Neuronal stem cell (in vitro differentiated cells): Measurements from ENCODE around the gene PHAX.
"Not testable (repeated sequence)": the region's sequence is repeated elsewhere in the genome, so short reads cannot be mapped to it uniquely, and the experiment has no call there.

Experiments used
- DNase-seq: peaks from one replicate; pipeline ENCODE4 v3.0.0-alpha.2; 2013; ENCODE audit warnings: low spot score
- H2AFZ ChIP-seq: one replicate; pipeline ENCODE4 v1.6.1; 2013; ENCODE audit warnings: mild to moderate bottlenecking, low read length, inconsistent platforms
- H2AK5ac ChIP-seq: 2 replicates; pipeline ENCODE4 v1.6.1; 2013; ENCODE audit warnings: low read depth, mild to moderate bottlenecking, inconsistent platforms, low read length, moderate library complexity, mixed read lengths
- H2BK120ac ChIP-seq: 2 replicates; pipeline ENCODE4 v1.6.1; 2013; ENCODE audit warnings: low read depth, mild to moderate bottlenecking, inconsistent platforms, low read length, moderate library complexity, mixed read lengths
- H2BK12ac ChIP-seq: one replicate; pipeline ENCODE4 v1.6.1; 2013; ENCODE audit warnings: low read length, inconsistent platforms
- H2BK15ac ChIP-seq: 2 replicates; pipeline ENCODE4 v1.6.1; 2013; ENCODE audit warnings: mild to moderate bottlenecking, low read length, inconsistent platforms, mixed read lengths
- H2BK5ac ChIP-seq: one replicate; pipeline ENCODE4 v1.6.1; 2013; ENCODE audit warnings: inconsistent platforms, mild to moderate bottlenecking, low read length, moderate library complexity
- H3K14ac ChIP-seq: one replicate; pipeline ENCODE4 v1.6.1; 2013; ENCODE audit warnings: low read length, inconsistent platforms
- H3K18ac ChIP-seq: 2 replicates; pipeline ENCODE4 v1.6.1; 2013; ENCODE audit warnings: low read length, inconsistent platforms
- H3K23ac ChIP-seq: 2 replicates; pipeline ENCODE4 v1.6.1; 2013; ENCODE audit warnings: low read depth, mild to moderate bottlenecking, mixed read lengths, low read length, inconsistent platforms; ENCODE audit not compliant: poor library complexity
- H3K27ac ChIP-seq: replicated peaks from 3 replicates; pipeline ENCODE4 v1.5.1; 2013; ENCODE audit warnings: low read length, inconsistent platforms
- H3K27me3 ChIP-seq, 3 experiments: 2 replicates each; pipeline ENCODE4 v1.6.1; 2013; ENCODE audit warnings: low read length in 3 of 3, mild to moderate bottlenecking in 2 of 3, inconsistent platforms in 1 of 3, low read depth in 1 of 3, mixed read lengths in 1 of 3, moderate library complexity in 1 of 3; ENCODE audit not compliant: control insufficient read depth in 3 of 3, insufficient read depth in 3 of 3
- H3K36me3 ChIP-seq, 2 donors: replicated peaks in 1 of 2; 2 replicates each; pipeline ENCODE4 v1.6.1; 2013; ENCODE audit warnings: low read length in 2 of 2; ENCODE audit not compliant: control insufficient read depth in 2 of 2, insufficient read depth in 2 of 2
- H3K4ac ChIP-seq: 2 replicates; pipeline ENCODE4 v1.6.1; 2013; ENCODE audit warnings: inconsistent platforms, mild to moderate bottlenecking, low read length, moderate library complexity
- H3K4me1 ChIP-seq, 2 donors: 1 replicate in 1 of 2; 2 replicates in 1 of 2; pipeline ENCODE4 v1.6.1; 2013; ENCODE audit warnings: low read length in 2 of 2, low read depth in 1 of 2; ENCODE audit not compliant: control insufficient read depth in 2 of 2, insufficient read depth in 1 of 2
- H3K4me2 ChIP-seq: one replicate; pipeline ENCODE4 v1.6.1; 2013; ENCODE audit warnings: mild to moderate bottlenecking, low read length, inconsistent platforms; ENCODE audit not compliant: insufficient read depth, poor library complexity, severe bottlenecking
- H3K4me3 ChIP-seq, 2 donors: 2 replicates each; pipeline ENCODE4 v1.5.1; 2013; ENCODE audit warnings: low read length in 2 of 2, mild to moderate bottlenecking in 2 of 2, inconsistent platforms in 1 of 2, moderate library complexity in 1 of 2
- H3K79me1 ChIP-seq: one replicate; pipeline ENCODE4 v1.6.1; 2013; ENCODE audit warnings: low read depth, mild to moderate bottlenecking, inconsistent platforms, low read length, moderate library complexity
- H3K9ac ChIP-seq: one replicate; pipeline ENCODE4 v1.6.1; 2013; ENCODE audit warnings: mild to moderate bottlenecking, low read depth, low read length, inconsistent platforms; ENCODE audit not compliant: poor library complexity
- H3K9me3 ChIP-seq, 2 donors: replicated peaks in 1 of 2; 2 replicates each; pipeline versions ENCODE3 to v1.6.1; 2013; ENCODE audit warnings: low read length in 2 of 2, mild to moderate bottlenecking in 2 of 2, inconsistent platforms in 1 of 2, low read depth in 1 of 2, mixed read lengths in 1 of 2, moderate library complexity in 1 of 2; ENCODE audit not compliant: control insufficient read depth in 2 of 2, insufficient read depth in 1 of 2
- H4K8ac ChIP-seq: one replicate; pipeline ENCODE4 v1.6.1; 2013; ENCODE audit warnings: low read depth, mild to moderate bottlenecking, inconsistent platforms, low read length, moderate library complexity
- H4K91ac ChIP-seq: one replicate; pipeline ENCODE4 v1.6.1; 2013; ENCODE audit warnings: low read length, low read depth, mild to moderate bottlenecking, inconsistent platforms; ENCODE audit not compliant: poor library complexity
- WGBS, 2 donors: extraction: QIAGEN DNeasy Blood & Tissue Kit; methylation state at CpG; one replicate each; pipeline ENCODE4 v1.1.7; 2013; ENCODE audit warnings: missing lambda C conversion rate in 2 of 2, mixed read lengths in 1 of 2; ENCODE audit not compliant: insufficient read length in 2 of 2, insufficient replicate concordance in 1 of 2; ENCODE audit errors: extremely low coverage in 2 of 2; 5-methylcytosine and 5-hydroxymethylcytosine counted together

PHAX gene

GRCh38 chr5:126595486-126596083 is 5.2 kb upstream of the PHAX start:
- peak overlapping the region; percentile 6 for H3K18ac ChIP-seq
- H4K91ac ChIP-seq: no peak overlapping the region
- H3K27ac ChIP-seq: peak overlapping the region; percentile 77
- H3K79me1 ChIP-seq: no peaks in the 10 kb centered on the region
- no peak overlapping the region for H2BK5ac ChIP-seq
- H3K27me3 ChIP-seq: no peaks in the 10 kb centered on the region
- peak overlapping the region; percentile 90 for H2AFZ ChIP-seq
- H2BK15ac ChIP-seq: no peak overlapping the region
- no peak overlapping the region for H2BK120ac ChIP-seq
- H3K4ac ChIP-seq: no peak overlapping the region
- peaks cover 3 to 8% of the 10 kb centered on the region in 2 donors for H3K4me1 ChIP-seq
- peaks cover 3 to 27% of the 10 kb centered on the region in 2 donors for H3K36me3 ChIP-seq
- H4K8ac ChIP-seq: no peak overlapping the region
- no peak overlapping the region for H3K23ac ChIP-seq
- WGBS, 2 donors: no CpG with 5 or more reads among the region's 22 CpGs
- H3K4me2 ChIP-seq: peak overlapping the region; percentile 61
- H3K9me3 ChIP-seq: peaks cover 0 to 11% of the 10 kb centered on the region in 2 donors
- no peak overlapping the region for H2AK5ac ChIP-seq
- DNase-seq: no peak
- no peak overlapping the region for H2BK12ac ChIP-seq
- H3K4me3 ChIP-seq: peak overlapping the region; percentile 76 to 97
- H3K14ac ChIP-seq: no peak overlapping the region
- H3K9ac ChIP-seq: peak overlapping the region; percentile 71

- no peak overlapping the region for H3K23ac ChIP-seq
- no peak overlapping the region for H3K4me2 ChIP-seq
- H2BK12ac ChIP-seq: no peak overlapping the region
- H3K14ac ChIP-seq: no peak overlapping the region
- no peak overlapping the region for H2BK15ac ChIP-seq
- peaks cover 9% of the 10 kb centered on the region for H3K79me1 ChIP-seq
- no peak overlapping the region for H3K27ac ChIP-seq
- no peak overlapping the region for H3K18ac ChIP-seq
- H2BK120ac ChIP-seq: no peak overlapping the region
- no peak overlapping the region for H4K91ac ChIP-seq
- H3K9me3 ChIP-seq: no peaks in the 10 kb centered on the region
- DNase-seq: no peak
- no peak overlapping the region for H3K4me3 ChIP-seq
- no peak overlapping the region for H3K4ac ChIP-seq
- peaks cover under 1 to 12% of the 10 kb centered on the region in 2 donors for H3K36me3 ChIP-seq
- H3K9ac ChIP-seq: no peak overlapping the region
- no peaks in the 10 kb centered on the region for H3K27me3 ChIP-seq
- no peak overlapping the region for H2AK5ac ChIP-seq
- H3K4me1 ChIP-seq: peaks cover 4 to 9% of the 10 kb centered on the region in 2 donors
- no peak overlapping the region for H2AFZ ChIP-seq
- H2BK5ac ChIP-seq: no peak overlapping the region
- H4K8ac ChIP-seq: no peak overlapping the region
- WGBS, 2 donors: no CpG with 5 or more reads among the region's 4 CpGs
These were observed 3.6 kb upstream of the PHAX start for GRCh38 chr5:126597156-126597555.

DNA sequence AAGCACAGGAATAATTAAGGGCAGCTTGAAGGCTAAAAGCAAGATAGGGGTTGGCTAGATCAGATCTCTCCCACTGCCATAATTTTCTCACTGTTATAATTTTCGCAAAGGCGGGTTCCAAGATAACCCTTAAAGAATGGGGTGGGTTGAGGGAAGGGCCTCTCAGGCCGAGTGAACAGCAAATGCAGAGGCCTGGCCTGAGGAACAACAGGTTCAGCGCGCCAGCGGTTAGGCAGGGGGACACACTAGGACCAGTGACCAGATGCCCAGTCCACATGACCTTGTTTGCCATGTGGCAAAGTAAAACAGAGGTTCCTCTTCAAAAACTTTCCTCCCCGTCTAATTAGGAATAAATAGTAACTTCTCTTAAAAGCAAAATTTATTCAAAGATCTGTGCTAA is 1.2 kb upstream of the PHAX start:
- no peak overlapping the region for H2BK120ac ChIP-seq
- H3K18ac ChIP-seq: no peak overlapping the region
- H3K9ac ChIP-seq: no peak overlapping the region
- no peak overlapping the region for H3K14ac ChIP-seq
- H2BK5ac ChIP-seq: no peak overlapping the region
- H2AK5ac ChIP-seq: no peak overlapping the region
- DNase-seq: no peak
- H3K4me3 ChIP-seq: no peak overlapping the region
- H3K4me2 ChIP-seq: no peak overlapping the region
- H3K79me1 ChIP-seq: peaks cover 9% of the 10 kb centered on the region
- no peak overlapping the region for H3K23ac ChIP-seq
- no peaks in the 10 kb centered on the region for H3K9me3 ChIP-seq
- H2AFZ ChIP-seq: no peak overlapping the region
- H4K91ac ChIP-seq: no peak overlapping the region
- H3K36me3 ChIP-seq: peaks cover 8 to 22% of the 10 kb centered on the region in 2 donors
- H3K27ac ChIP-seq: no peak overlapping the region
- no peaks in the 10 kb centered on the region for H3K27me3 ChIP-seq
- no CpG with 5 or more reads among the region's 7 CpGs for WGBS, 2 donors
- H2BK15ac ChIP-seq: peak overlapping the region; percentile 75
- H3K4ac ChIP-seq: no peak overlapping the region
- H4K8ac ChIP-seq: no peak overlapping the region
- peak overlapping the region; percentile 73 for H2BK12ac ChIP-seq
- peaks cover 5 to 7% of the 10 kb centered on the region in 2 donors for H3K4me1 ChIP-seq

GRCh38 chr5:126599971-126600630 is 646 bp upstream of the PHAX start:
- H3K4me2 ChIP-seq: peak overlapping the region; percentile 26
- H3K27ac ChIP-seq, H2BK120ac ChIP-seq, H3K27me3 ChIP-seq, H2BK12ac ChIP-seq, H3K4ac ChIP-seq, H4K91ac ChIP-seq, DNase-seq, H3K79me1 ChIP-seq, H3K23ac ChIP-seq, H3K9me3 ChIP-seq, H2BK5ac ChIP-seq, H3K14ac ChIP-seq, H4K8ac ChIP-seq, H3K9ac ChIP-seq, H2AK5ac ChIP-seq, H3K4me1 ChIP-seq: not testable (repeated sequence)
- peak overlapping the region; percentile 81 for H3K18ac ChIP-seq
- H2BK15ac ChIP-seq: peak overlapping the region; percentile 83
- no CpG with 5 or more reads among the region's 15 CpGs for WGBS, 2 donors
- peak overlapping the region; percentile 97 for H2AFZ ChIP-seq
- peak overlapping the region in 1 of 2 donors; percentile 82 for H3K4me3 ChIP-seq
- peaks cover 10 to 26% of the 10 kb centered on the region in 2 donors for H3K36me3 ChIP-seq
